GM21423 (cell line): ENCODE results near the gene TBC1D16.

Experiments used
- ATAC-seq: cut with Tn5 transposase; IDR thresholded peaks from one replicate; pipeline ENCODE4 v1.9.1; 2021; ENCODE audit warnings: mild to moderate bottlenecking, moderate library complexity; ENCODE audit not compliant: unreplicated experiment

TBC1D16 gene

GRCh38 chr17:79990051-79990592, 45.5 kb downstream of the TBC1D16 start:
- ATAC-seq = no peak

GRCh38 chr17:79989106-79989835, 46.4 kb downstream of the TBC1D16 start:
- ATAC-seq = no peak

GRCh38 chr17:79988185-79988971, 47.3 kb downstream of the TBC1D16 start:
- ATAC-seq = no peak

- no peak for ATAC-seq
Observed at GRCh38 chr17:79987935-79988184, 47.8 kb downstream of the TBC1D16 start.

- ATAC-seq = no peak
Observed at GRCh38 chr17:79987187-79987934, 48.3 kb downstream of the TBC1D16 start.

GRCh38 chr17:79986411-79987186, 49.1 kb downstream of the TBC1D16 start:
- ATAC-seq = no peak

GRCh38 chr17:79985943-79986391, 49.7 kb downstream of the TBC1D16 start:
- no peak for ATAC-seq

GRCh38 chr17:79985361-79985942, 50.2 kb downstream of the TBC1D16 start:
- no peak for ATAC-seq

- no peak for ATAC-seq
Observed at GRCh38 chr17:79984877-79985276, 50.8 kb downstream of the TBC1D16 start.

- no peak for ATAC-seq
Observed at GRCh38 chr17:79984045-79984840, 51.4 kb downstream of the TBC1D16 start.

GRCh38 chr17:79983456-79983855, 52.2 kb downstream of the TBC1D16 start:
- no peak for ATAC-seq

- ATAC-seq = no peak
Observed at GRCh38 chr17:79982986-79983385, 52.7 kb downstream of the TBC1D16 start.

GRCh38 chr17:79981661-79982101, 54.0 kb downstream of the TBC1D16 start:
- ATAC-seq = no peak

GRCh38 chr17:79981090-79981489, 54.6 kb downstream of the TBC1D16 start:
- no peak for ATAC-seq

- ATAC-seq = no peak
Observed at GRCh38 chr17:79980246-79981043, 55.2 kb downstream of the TBC1D16 start.

- ATAC-seq = no peak
Observed at GRCh38 chr17:79979816-79980215, 55.9 kb downstream of the TBC1D16 start.

- ATAC-seq = no peak
Observed at GRCh38 chr17:79979221-79979741, 56.4 kb downstream of the TBC1D16 start.

- no peak for ATAC-seq
Observed at GRCh38 chr17:79978548-79978855, 57.2 kb downstream of the TBC1D16 start.
